Bronchial epithelial cell (primary cell): ENCODE results near the gene SSBP3. TPM values are rescaled to one million over a fixed set of nuclear protein-coding genes. Genes with fewer than 3 reads are reported as not detected.

ENCODE experiments used
- DNase-seq: peaks from one replicate; pipeline ENCODE4 v3.0.0-alpha.2; 2010; ENCODE audit warnings: low read depth
- FAIRE-seq: peaks from 2 replicates; lab custom pipeline; 2011; peaks lifted over from hg19 to GRCh38; lab: Jason Lieb, UNC
- H3K27me3 ChIP-seq: 2 replicates; pipeline ENCODE4 v1.5.1; 2011; ENCODE audit warnings: low read length; ENCODE audit not compliant: control insufficient read depth, insufficient read depth
- H3K36me3 ChIP-seq: 2 replicates; pipeline ENCODE4 v1.5.1; 2011; ENCODE audit warnings: low read length; ENCODE audit not compliant: control insufficient read depth, insufficient read depth
- H3K4me3 ChIP-seq: 2 replicates; pipeline ENCODE4 v1.5.1; 2011; ENCODE audit warnings: mild to moderate bottlenecking, low read depth, low read length, control low read depth
- total RNA-seq: library from RNA; depleted of rRNA; stranded (reverse); fragments of >200 nt; gene quantifications from 2 replicates; pipeline ENCODE4 v1.2.1, GENCODE V29; 2014
- TF ChIP-seq, protein P1 (sequence below): IDR thresholded peaks from 2 replicates; pipeline ENCODE4 v1.5.1; 2011; ENCODE audit warnings: mild to moderate bottlenecking, moderate library complexity, low read length, control low read depth, inconsistent platforms; ENCODE audit not compliant: insufficient read depth, severe bottlenecking

SSBP3 gene
- total RNA-seq, 1 donor from 2014 or later, result 3.7 TPM

DNA sequence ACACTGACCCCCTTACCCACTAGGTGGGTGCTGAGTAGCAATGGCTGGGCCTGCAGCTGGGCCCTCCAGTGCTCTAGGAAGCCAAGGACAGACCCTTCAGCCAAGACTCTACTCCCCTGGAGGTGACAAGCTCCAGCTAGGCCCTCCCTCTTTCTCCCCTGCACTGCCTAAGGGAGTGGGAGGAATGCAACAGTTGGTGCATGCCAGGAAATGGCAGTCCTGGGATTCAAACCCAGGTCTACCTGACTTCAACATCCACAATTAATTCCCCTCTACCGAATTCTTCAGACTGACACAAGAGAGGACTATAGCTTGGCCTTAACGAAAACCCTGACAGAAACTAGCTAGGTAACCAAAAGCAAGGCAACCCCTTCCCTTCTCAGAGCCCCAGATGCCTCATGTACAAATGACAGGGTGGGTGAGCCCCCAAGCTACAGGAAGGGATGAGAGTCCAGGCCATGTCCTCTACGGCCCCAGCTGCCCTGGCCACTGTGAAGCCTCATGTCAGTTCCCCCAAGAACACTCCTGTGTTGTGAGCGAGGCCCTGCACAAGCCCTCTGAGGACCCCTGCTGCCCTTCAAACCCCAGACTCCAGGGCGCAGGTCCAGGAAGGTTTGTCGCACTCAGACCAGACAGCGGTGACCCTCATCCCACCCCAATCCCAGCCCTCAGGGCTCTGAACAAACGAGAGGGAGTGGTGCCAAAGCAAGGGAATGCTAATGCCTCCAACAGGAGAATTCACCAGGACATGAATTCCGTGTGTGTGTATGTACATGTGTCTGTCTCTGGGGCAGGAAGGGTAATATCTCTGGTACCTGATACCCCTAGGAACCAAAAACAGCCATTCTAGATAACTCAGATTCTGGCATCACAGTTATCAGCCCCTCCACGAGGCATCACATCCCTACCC lies 113.9 kb downstream of the SSBP3 start:
- DNase-seq (no peak), FAIRE-seq (no peak)
- TF ChIP-seq, protein P1, sequence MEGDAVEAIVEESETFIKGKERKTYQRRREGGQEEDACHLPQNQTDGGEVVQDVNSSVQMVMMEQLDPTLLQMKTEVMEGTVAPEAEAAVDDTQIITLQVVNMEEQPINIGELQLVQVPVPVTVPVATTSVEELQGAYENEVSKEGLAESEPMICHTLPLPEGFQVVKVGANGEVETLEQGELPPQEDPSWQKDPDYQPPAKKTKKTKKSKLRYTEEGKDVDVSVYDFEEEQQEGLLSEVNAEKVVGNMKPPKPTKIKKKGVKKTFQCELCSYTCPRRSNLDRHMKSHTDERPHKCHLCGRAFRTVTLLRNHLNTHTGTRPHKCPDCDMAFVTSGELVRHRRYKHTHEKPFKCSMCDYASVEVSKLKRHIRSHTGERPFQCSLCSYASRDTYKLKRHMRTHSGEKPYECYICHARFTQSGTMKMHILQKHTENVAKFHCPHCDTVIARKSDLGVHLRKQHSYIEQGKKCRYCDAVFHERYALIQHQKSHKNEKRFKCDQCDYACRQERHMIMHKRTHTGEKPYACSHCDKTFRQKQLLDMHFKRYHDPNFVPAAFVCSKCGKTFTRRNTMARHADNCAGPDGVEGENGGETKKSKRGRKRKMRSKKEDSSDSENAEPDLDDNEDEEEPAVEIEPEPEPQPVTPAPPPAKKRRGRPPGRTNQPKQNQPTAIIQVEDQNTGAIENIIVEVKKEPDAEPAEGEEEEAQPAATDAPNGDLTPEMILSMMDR, result no peak
- Histone ChIP-seq H3K4me3 (no peak overlapping the region), H3K27me3 (no peaks in the 10 kb centered on the region), H3K36me3 (no peaks in the 10 kb centered on the region)

DNA sequence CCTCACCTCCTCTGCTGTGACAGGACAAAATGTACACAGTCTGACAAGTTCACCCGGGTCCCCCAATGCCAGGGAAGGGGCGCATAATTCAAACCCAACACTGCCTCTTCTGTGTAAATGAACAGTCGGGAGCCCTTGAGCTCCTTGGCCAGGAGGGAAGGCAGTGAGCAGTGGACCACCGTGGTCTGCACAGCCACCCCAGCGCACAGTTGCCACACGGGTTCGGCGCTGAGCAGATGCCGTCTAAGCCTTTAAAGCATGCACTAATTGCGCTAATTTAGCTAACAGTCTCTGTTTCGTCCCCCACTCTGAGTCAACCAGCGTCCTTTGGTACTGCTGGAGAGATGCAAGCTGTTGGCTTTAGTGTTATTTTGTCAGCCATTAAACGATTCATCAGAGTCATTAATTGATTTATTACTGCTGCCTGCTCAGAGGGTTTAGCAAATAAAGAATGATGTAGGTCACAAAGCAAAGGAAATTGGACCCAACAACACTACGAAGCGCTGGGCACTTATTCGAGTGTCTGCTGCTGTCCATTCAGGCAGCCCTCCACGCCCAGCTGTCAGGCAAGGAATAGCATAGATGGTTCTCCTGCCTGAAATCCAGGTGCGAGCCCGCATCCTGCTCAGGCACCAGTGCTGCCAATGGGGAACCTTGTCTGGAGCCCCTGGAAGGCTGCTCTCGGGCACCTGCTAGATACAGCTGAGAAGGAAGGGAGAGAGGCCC lies 114.8 kb downstream of the SSBP3 start:
- Histone ChIP-seq H3K36me3 (no peaks in the 10 kb centered on the region), H3K4me3 (no peak overlapping the region), H3K27me3 (no peaks in the 10 kb centered on the region)
- FAIRE-seq (no peak), DNase-seq (no peak)
- TF ChIP-seq, protein P1, result no peak

DNA sequence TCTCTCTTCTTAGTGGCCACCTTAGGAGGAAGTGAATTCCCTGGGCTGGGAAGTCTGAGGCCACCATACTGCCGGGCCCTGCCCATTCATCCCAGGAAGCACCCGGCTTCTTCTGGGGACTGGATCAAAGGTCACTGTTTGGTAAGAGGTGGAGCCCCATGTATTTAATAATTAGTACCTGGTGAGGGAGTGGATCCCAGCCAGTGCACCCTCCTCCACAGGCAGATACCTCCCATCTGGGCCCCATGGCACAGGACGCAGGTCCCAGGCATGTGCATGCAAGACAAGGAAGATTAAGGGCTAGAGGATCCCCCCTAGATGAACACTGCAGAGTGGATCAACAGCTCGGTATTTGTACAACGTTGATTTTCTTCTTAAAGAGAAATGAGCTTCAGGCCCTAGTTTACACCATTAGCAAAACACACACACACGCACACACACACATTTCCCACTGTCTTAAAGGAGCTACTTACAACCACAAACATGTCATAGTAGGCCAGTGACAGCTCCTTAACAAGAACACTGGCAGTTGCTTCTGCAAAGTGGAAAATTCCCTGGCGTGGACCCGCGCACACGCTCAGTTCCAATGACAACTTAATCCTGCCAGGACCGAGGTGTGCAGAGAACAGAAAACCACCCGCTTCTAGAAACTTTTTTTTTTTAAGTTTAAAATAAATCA lies 115.5 kb downstream of the SSBP3 start:
- Histone ChIP-seq H3K4me3 (no peak overlapping the region), H3K36me3 (no peaks in the 10 kb centered on the region), H3K27me3 (no peaks in the 10 kb centered on the region)
- DNase-seq (no peak), FAIRE-seq (no peak)
- TF ChIP-seq, protein P1, result no peak

DNA sequence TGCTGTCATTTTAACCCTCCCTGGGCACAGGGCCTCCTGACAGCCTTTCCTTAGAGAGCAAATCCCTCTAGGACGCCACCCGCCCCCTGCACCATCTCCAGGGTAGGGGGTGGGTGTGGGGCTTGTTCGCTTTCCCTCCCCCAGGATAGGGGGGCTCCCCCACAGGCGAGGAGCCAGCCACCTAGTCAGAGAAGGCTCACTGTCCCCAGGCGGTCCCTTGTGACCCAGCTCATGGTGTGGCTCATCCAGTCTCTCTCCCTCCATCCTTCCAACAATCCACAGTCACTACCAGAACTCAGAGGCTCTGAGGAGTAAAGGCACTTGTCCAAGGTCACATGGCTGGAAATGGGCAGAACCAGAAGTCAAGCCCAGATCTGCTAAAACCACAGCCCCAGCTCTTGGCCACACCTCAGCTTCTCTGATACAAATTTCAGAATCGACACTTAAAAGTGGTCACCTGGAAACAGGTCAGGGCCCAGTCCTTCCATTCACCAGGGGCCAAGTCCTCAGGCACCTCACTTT lies 116.4 kb downstream of the SSBP3 start:
- DNase-seq, result no peak
- H3K36me3 ChIP-seq, result no peaks in the 10 kb centered on the region
- H3K27me3 ChIP-seq, result no peaks in the 10 kb centered on the region
- no peak for FAIRE-seq
- TF ChIP-seq, protein P1, result no peak
- H3K4me3 ChIP-seq, result no peak overlapping the region

DNA sequence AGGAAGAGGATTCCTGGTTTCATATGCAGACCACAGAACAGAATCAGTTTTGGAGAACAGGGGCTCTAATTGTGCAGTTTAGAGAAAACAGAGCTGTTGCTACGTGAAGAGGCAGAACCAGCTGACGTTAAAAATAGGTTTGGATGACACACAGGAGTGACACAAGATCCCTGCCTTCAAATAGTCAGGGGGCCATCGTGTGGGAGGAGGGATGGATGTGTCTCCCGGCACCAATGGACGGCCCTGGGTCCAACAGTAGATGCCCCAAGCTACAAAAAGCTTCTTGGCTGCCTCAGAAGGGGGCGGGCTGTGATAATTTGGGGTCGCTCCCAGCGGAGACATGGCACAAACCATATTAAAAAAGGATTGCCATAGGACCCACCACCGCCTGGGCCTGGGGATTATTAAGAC lies 118.4 kb downstream of the SSBP3 start:
- Histone ChIP-seq H3K27me3 (no peaks in the 10 kb centered on the region), H3K36me3 (no peaks in the 10 kb centered on the region), H3K4me3 (no peak overlapping the region)
- FAIRE-seq, result no peak
- TF ChIP-seq, protein P1, result no peak
- DNase-seq, result no peak
